ENCODE measurements around the gene CYSRT1. TPM values are rescaled to one million over a fixed set of nuclear protein-coding genes. Genes with fewer than 3 reads are reported as not detected.
"Not testable (repeated sequence)": the region's sequence is repeated elsewhere in the genome, so short reads cannot be mapped to it uniquely, and the experiment has no call there.

CYSRT1 gene
- total and polyA plus RNA-seq, 2 donors (not counting 1 experiment from before 2014, with no cell fraction given) = 0.19 to 0.66 TPM

DNA sequence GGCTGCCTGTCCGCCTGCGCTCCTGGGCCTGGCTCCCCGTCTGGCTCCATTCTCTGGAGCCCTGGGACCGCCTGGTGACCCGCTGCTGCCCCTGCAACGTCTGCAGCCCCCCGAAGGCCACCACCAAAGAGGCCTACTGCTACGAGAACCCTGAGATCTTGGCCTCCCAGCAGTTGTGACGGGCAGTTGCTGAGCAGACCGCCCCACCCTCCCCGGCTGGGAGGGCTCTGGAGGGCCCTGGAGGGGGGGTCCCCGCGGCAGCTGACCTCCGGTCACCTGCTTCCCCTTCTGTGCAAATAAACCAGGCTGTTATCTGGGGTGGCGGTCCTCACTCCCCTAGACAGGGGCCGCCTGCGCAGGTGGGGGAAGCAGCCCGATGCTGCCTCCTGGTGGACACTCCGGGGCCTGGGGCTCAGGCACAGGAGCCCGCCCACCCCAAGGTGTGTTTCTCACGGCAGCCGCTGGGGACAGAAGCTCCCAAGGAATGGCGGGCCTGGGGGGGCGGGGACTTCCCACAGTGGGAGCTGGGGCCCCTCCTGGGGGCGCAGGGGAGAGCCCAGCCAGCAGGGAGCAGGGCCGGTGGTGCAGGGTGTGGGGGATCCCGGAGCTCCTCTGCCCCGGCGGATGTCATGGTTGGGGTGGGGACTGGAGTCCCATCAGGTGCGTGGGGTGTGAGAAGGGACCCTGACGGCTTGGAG, 11.4 kb downstream of the CYSRT1 start:
- H3K4me3 ChIP-seq (replicated peaks in 1 of 4; ENCODE audit: control extremely low read depth in 1 of 4, insufficient read depth in 1 of 4, low read depth in 3 of 4, low read length in 4 of 4) = peak overlapping the region in 1 of 4 experiments; percentile 7
- DNase-seq (ENCODE audit: low read depth in 2 of 2) = peak; percentile 60 to 62

DNA sequence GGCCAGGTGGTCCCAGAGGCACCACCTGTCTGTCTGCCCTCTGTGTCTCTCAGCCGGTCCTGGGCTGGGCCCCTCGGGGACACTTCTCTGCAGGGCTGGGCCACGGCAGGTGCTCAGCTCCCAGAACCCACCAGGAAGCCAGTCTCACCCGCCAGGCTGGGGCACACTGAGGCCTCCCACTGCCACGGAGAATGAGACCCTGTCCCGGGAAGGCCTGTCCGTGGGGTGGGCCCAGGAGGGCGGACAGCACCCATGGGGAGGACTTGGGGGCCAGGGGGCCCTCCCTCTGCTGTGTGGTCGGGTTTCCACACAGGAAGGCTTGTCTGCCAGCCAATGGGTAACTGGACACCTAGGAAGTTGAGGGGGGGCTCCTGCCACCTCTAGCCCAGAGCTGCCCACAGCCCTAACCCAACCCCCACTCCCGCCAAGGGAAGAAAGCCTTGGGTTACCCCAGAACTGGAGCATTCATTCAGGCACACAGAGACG, 12.0 kb downstream of the CYSRT1 start:
- DNase-seq (ENCODE audit: low read depth in 2 of 2) = no peak
- Histone ChIP-seq H2AFZ (ENCODE audit: low read length) (no peak overlapping the region), H4K20me1 (ENCODE audit: control insufficient read depth, extremely low read depth, insufficient read depth, low read length) (no peaks in the 10 kb centered on the region), H3K4me1 (ENCODE audit: control insufficient read depth, extremely low read depth, insufficient read depth, low read length) (peaks cover 2% of the 10 kb centered on the region), H3K4me2 (ENCODE audit: extremely low read depth, insufficient read depth, low read length) (no peak overlapping the region), H3K79me2 (ENCODE audit: control insufficient read depth, insufficient read depth, low read length) (peaks cover 18% of the 10 kb centered on the region), H3K9me3 (ENCODE audit: control insufficient read depth, insufficient read depth, low read depth, low read length) (no peaks in the 10 kb centered on the region), H3K9ac (ENCODE audit: insufficient read depth, low read length) (no peak overlapping the region), H3K27me3 (ENCODE audit: control insufficient read depth, insufficient read depth, low read length) (no peaks in the 10 kb centered on the region), H3K4me3 (replicated peaks in 1 of 4; ENCODE audit: control extremely low read depth in 1 of 4, insufficient read depth in 1 of 4, low read depth in 3 of 4, low read length in 4 of 4) (no peak overlapping the region), H3K27ac (ENCODE audit: insufficient read depth, low read length) (no peak overlapping the region), H3K36me3 (ENCODE audit: control insufficient read depth, insufficient read depth, low read length) (peaks cover 3% of the 10 kb centered on the region)
- TF ChIP-seq EZH2 (IDR thresholded peaks at IDR 0.05; ENCODE audit: low read length, missing control alignments) = no peak
- TF ChIP-seq, protein P1, sequence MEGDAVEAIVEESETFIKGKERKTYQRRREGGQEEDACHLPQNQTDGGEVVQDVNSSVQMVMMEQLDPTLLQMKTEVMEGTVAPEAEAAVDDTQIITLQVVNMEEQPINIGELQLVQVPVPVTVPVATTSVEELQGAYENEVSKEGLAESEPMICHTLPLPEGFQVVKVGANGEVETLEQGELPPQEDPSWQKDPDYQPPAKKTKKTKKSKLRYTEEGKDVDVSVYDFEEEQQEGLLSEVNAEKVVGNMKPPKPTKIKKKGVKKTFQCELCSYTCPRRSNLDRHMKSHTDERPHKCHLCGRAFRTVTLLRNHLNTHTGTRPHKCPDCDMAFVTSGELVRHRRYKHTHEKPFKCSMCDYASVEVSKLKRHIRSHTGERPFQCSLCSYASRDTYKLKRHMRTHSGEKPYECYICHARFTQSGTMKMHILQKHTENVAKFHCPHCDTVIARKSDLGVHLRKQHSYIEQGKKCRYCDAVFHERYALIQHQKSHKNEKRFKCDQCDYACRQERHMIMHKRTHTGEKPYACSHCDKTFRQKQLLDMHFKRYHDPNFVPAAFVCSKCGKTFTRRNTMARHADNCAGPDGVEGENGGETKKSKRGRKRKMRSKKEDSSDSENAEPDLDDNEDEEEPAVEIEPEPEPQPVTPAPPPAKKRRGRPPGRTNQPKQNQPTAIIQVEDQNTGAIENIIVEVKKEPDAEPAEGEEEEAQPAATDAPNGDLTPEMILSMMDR (conservative IDR thresholded peaks at IDR 0.05 in 1 of 2, IDR thresholded peaks at IDR 0.05 in 1 of 2; ENCODE audit: low read depth in 1 of 2, low read length in 2 of 2) = no peak

More for the DNA sequence above, 11.4 kb downstream of the CYSRT1 start:
- no peak overlapping the region for H2AFZ ChIP-seq (ENCODE audit: low read length)
- no peaks in the 10 kb centered on the region for H3K36me3 ChIP-seq (ENCODE audit: control insufficient read depth, insufficient read depth, low read length)
- no peaks in the 10 kb centered on the region for H4K20me1 ChIP-seq (ENCODE audit: control insufficient read depth, extremely low read depth, insufficient read depth, low read length)
- no peaks in the 10 kb centered on the region for H3K9me3 ChIP-seq (ENCODE audit: control insufficient read depth, insufficient read depth, low read depth, low read length)
- TF ChIP-seq, protein P1 (conservative IDR thresholded peaks at IDR 0.05 in 1 of 2, IDR thresholded peaks at IDR 0.05 in 1 of 2; ENCODE audit: low read depth in 1 of 2, low read length in 2 of 2) = peak; percentile 79 to 81
- no peak for TF ChIP-seq EZH2 (IDR thresholded peaks at IDR 0.05; ENCODE audit: low read length, missing control alignments)
- H3K27me3 ChIP-seq (ENCODE audit: control insufficient read depth, insufficient read depth, low read length) = no peaks in the 10 kb centered on the region
- H3K79me2 ChIP-seq (ENCODE audit: control insufficient read depth, insufficient read depth, low read length) = peaks cover 13% of the 10 kb centered on the region
- no peak overlapping the region for H3K9ac ChIP-seq (ENCODE audit: insufficient read depth, low read length)
- H3K27ac ChIP-seq (ENCODE audit: insufficient read depth, low read length) = no peak overlapping the region
- H3K4me2 ChIP-seq (ENCODE audit: extremely low read depth, insufficient read depth, low read length) = no peak overlapping the region
- H3K4me1 ChIP-seq (ENCODE audit: control insufficient read depth, extremely low read depth, insufficient read depth, low read length) = peaks cover 2% of the 10 kb centered on the region

DNA sequence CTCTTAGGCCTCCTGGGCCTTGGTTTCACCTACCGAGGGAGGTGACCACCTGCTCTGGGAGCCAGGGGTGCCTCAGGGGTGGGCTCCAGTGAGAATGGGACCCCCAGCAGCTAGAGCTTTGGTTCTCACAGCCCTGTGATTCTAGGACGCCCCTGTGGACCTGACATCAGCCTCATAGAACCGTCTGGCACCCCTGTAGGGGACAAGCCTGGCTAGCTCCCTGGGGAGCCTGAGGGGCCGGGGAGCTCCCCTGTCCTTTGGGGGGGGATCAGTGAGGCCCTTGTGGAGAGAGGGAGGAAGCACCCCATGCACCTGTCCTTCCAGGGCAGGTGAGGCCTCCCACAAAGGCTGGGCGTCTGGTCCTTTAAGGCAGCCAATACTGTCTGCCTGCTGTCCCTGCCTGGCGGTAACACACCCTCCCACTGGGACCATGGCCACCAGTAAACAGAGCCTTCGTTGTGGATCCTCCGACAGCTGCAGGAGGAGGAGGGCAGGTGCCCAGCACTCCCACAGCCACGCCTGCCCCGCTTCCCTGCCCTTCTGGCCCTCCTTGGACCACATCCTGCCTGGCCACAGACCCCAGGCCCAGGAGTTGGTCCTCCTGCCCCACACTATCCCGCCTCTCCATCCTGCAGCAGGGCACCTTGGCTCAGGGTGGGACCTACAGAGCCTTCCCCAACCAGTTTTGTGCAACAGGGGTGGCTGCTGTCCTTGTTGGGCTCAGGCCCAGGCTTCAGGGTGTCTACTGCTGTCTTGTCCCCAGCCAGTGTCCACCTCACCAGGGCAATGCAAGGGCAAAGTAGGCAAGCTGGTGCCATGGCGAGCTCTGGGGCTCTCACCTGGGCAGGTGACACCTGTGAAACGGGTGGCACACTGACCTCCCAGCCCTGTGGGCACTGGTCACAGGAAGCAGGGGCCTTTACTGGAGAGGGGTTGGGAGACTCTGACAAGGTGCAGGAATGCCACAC, 13.1 kb downstream of the CYSRT1 start:
- no peak for TF ChIP-seq EZH2 (IDR thresholded peaks at IDR 0.05; ENCODE audit: low read length, missing control alignments)
- TF ChIP-seq, protein P1 (conservative IDR thresholded peaks at IDR 0.05 in 1 of 2, IDR thresholded peaks at IDR 0.05 in 1 of 2; ENCODE audit: low read depth in 1 of 2, low read length in 2 of 2) = no peak
- no peak overlapping the region for H3K4me3 ChIP-seq (replicated peaks in 1 of 4; ENCODE audit: control extremely low read depth in 1 of 4, insufficient read depth in 1 of 4, low read depth in 3 of 4, low read length in 4 of 4)
- DNase-seq (ENCODE audit: low read depth in 2 of 2) = no peak
- H3K9me3 ChIP-seq (ENCODE audit: control insufficient read depth, insufficient read depth, low read depth, low read length) = no peaks in the 10 kb centered on the region
- H2AFZ ChIP-seq (ENCODE audit: low read length) = no peak overlapping the region
- H3K4me2 ChIP-seq (ENCODE audit: extremely low read depth, insufficient read depth, low read length) = no peak overlapping the region
- peaks cover 13% of the 10 kb centered on the region for H3K36me3 ChIP-seq (ENCODE audit: control insufficient read depth, insufficient read depth, low read length)
- peaks cover 29% of the 10 kb centered on the region for H3K79me2 ChIP-seq (ENCODE audit: control insufficient read depth, insufficient read depth, low read length)
- no peaks in the 10 kb centered on the region for H3K27me3 ChIP-seq (ENCODE audit: control insufficient read depth, insufficient read depth, low read length)
- H3K9ac ChIP-seq (ENCODE audit: insufficient read depth, low read length) = no peak overlapping the region
- H3K4me1 ChIP-seq (ENCODE audit: control insufficient read depth, extremely low read depth, insufficient read depth, low read length) = peaks cover 6% of the 10 kb centered on the region
- no peak overlapping the region for H3K27ac ChIP-seq (ENCODE audit: insufficient read depth, low read length)
- H4K20me1 ChIP-seq (ENCODE audit: control insufficient read depth, extremely low read depth, insufficient read depth, low read length) = no peaks in the 10 kb centered on the region

DNA sequence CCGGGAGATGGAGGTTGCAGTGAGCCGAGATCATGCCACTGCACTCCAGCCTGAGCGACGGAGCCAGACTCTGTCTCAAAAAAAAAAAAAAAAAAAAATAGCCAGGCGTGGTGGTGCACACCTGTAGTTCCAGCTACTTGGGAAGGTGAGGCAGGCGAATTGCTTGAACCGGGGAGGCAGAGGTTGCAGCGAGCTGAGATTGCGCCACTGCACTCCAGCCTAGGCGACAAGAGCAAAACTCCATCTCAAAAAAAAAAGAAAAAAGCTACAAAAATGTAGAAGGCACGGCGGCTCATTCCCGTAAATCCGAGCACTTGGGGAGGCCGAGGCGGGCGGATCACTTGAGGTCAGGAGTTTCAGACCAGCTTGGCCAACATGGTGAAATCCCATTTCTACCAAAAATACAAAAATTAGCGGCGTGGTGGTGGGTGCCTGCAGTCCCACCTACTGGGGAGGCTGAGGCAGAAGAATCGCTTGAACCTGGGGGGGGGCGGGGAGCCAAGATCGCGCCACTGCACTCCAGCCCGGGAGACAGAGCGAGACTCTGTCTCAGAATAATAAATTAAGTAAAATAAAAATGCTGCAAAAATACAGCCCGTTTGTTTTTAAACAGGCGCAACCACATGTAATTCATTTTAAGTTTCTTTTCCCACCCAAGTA, 14.7 kb downstream of the CYSRT1 start:
- H3K9ac ChIP-seq (ENCODE audit: insufficient read depth, low read length) = peak overlapping the region; percentile 89
- peaks cover 38% of the 10 kb centered on the region for H3K79me2 ChIP-seq (ENCODE audit: control insufficient read depth, insufficient read depth, low read length)
- peak overlapping the region; percentile 96 for H3K4me2 ChIP-seq (ENCODE audit: extremely low read depth, insufficient read depth, low read length)
- H2AFZ ChIP-seq (ENCODE audit: low read length); H3K9me3 ChIP-seq (ENCODE audit: control insufficient read depth, insufficient read depth, low read depth, low read length); H3K27me3 ChIP-seq (ENCODE audit: control insufficient read depth, insufficient read depth, low read length); DNase-seq (ENCODE audit: low read depth in 2 of 2); H4K20me1 ChIP-seq (ENCODE audit: control insufficient read depth, extremely low read depth, insufficient read depth, low read length); H3K4me1 ChIP-seq (ENCODE audit: control insufficient read depth, extremely low read depth, insufficient read depth, low read length): not testable (repeated sequence)
- peak overlapping the region; percentile 61 to 76 (median 72) for H3K4me3 ChIP-seq (replicated peaks in 1 of 4; ENCODE audit: control extremely low read depth in 1 of 4, insufficient read depth in 1 of 4, low read depth in 3 of 4, low read length in 4 of 4)
- peaks cover 18% of the 10 kb centered on the region for H3K36me3 ChIP-seq (ENCODE audit: control insufficient read depth, insufficient read depth, low read length)
- H3K27ac ChIP-seq (ENCODE audit: insufficient read depth, low read length) = peak overlapping the region; percentile 95

Data from fibroblast of lung (primary cell).